ENCODE data around the gene GNAQ.
"Not testable (repeated sequence)": the region's sequence is repeated elsewhere in the genome, so short reads cannot be mapped to it uniquely, and the experiment has no call there.

GNAQ gene

GRCh38 chr9:77708064-77708815 lies 323.4 kb downstream of the GNAQ start:
- DNase-seq (ENCODE audit: low read depth in 1 of 2, low spot score in 1 of 2), result no peak

GRCh38 chr9:77707383-77708063 lies 324.1 kb downstream of the GNAQ start:
- DNase-seq (ENCODE audit: low read depth in 1 of 2, low spot score in 1 of 2), result no peak

GRCh38 chr9:77705636-77706035 lies 326.0 kb downstream of the GNAQ start:
- no peak for DNase-seq (ENCODE audit: low read depth in 1 of 2, low spot score in 1 of 2)

GRCh38 chr9:77702521-77703390 lies 328.9 kb downstream of the GNAQ start:
- DNase-seq (ENCODE audit: low read depth in 1 of 2, low spot score in 1 of 2), result not testable (repeated sequence)

- no peak for DNase-seq (ENCODE audit: low read depth in 1 of 2, low spot score in 1 of 2)
These were observed 334.2 kb downstream of the GNAQ start for GRCh38 chr9:77697238-77697984.

GRCh38 chr9:77690723-77691122 lies 340.9 kb downstream of the GNAQ start:
- DNase-seq (ENCODE audit: low read depth in 1 of 2, low spot score in 1 of 2), result not testable (repeated sequence)

GRCh38 chr9:77690119-77690518 lies 341.5 kb downstream of the GNAQ start:
- not testable (repeated sequence) for DNase-seq (ENCODE audit: low read depth in 1 of 2, low spot score in 1 of 2)

GRCh38 chr9:77687737-77688136 lies 343.9 kb downstream of the GNAQ start:
- DNase-seq (ENCODE audit: low read depth in 1 of 2, low spot score in 1 of 2), result not testable (repeated sequence)

- no peak for DNase-seq (ENCODE audit: low read depth in 1 of 2, low spot score in 1 of 2)
These were observed 351.0 kb downstream of the GNAQ start for GRCh38 chr9:77680581-77680980.

- DNase-seq (ENCODE audit: low read depth in 1 of 2, low spot score in 1 of 2), result no peak
These were observed 351.8 kb downstream of the GNAQ start for GRCh38 chr9:77679661-77680368.

- no peak for DNase-seq (ENCODE audit: low read depth in 1 of 2, low spot score in 1 of 2)
These were observed 352.5 kb downstream of the GNAQ start for GRCh38 chr9:77679088-77679487.

GRCh38 chr9:77677957-77678535 lies 353.6 kb downstream of the GNAQ start:
- no peak for DNase-seq (ENCODE audit: low read depth in 1 of 2, low spot score in 1 of 2)

GRCh38 chr9:77677397-77677796 lies 354.2 kb downstream of the GNAQ start:
- no peak for DNase-seq (ENCODE audit: low read depth in 1 of 2, low spot score in 1 of 2)

- no peak for DNase-seq (ENCODE audit: low read depth in 1 of 2, low spot score in 1 of 2)
These were observed 357.4 kb downstream of the GNAQ start for GRCh38 chr9:77673941-77674791.

- DNase-seq (ENCODE audit: low read depth in 1 of 2, low spot score in 1 of 2), result no peak
These were observed 359.4 kb downstream of the GNAQ start for GRCh38 chr9:77672183-77672582.

- DNase-seq (ENCODE audit: low read depth in 1 of 2, low spot score in 1 of 2), result no peak
These were observed 364.5 kb downstream of the GNAQ start for GRCh38 chr9:77667151-77667550.
